H1 (cell line): ENCODE data around the gene BOK. TPM values are rescaled to one million over a fixed set of nuclear protein-coding genes. Genes with fewer than 3 reads are reported as not detected.
A peak's percentile ranks its signal among the peaks of the same experiment; 100 is the strongest.

Source experiments
- ATF2 ChIP-seq: IDR thresholded peaks from 2 replicates; pipeline ENCODE4 v1.6.1; 2012; ENCODE audit warnings: low read length, inconsistent platforms
- BCL11A ChIP-seq, 2 experiments: IDR thresholded peaks; one replicate each; pipeline ENCODE4 v1.6.1; 2011; ENCODE audit warnings: low read depth in 2 of 2, low read length in 2 of 2, mild to moderate bottlenecking in 2 of 2
- CTBP2 ChIP-seq: IDR thresholded peaks from 2 replicates; pipeline ENCODE4 v1.7.0; 2011; ENCODE audit warnings: borderline replicate concordance, mild to moderate bottlenecking, moderate library complexity, mixed read lengths, low read length; ENCODE audit not compliant: insufficient read depth, insufficient read length
- EGR1 ChIP-seq: IDR thresholded peaks from 2 replicates; pipeline ENCODE4 v1.6.1; 2011; ENCODE audit warnings: low read depth, low read length, borderline replicate concordance
- EZH2 ChIP-seq: fragments of 200-600 bp; sonication (generic); IDR thresholded peaks from 2 replicates; pipeline ENCODE4 v1.7.1; 2012; ENCODE audit warnings: low read depth, mild to moderate bottlenecking, moderate library complexity, low read length, inconsistent platforms; ENCODE audit not compliant: severe bottlenecking
- KDM1A ChIP-seq: fragments of 200-600, 300-600 bp; sonication (generic); IDR thresholded peaks from 2 replicates; pipeline ENCODE4 v1.7.1; 2016; ENCODE audit warnings: mild to moderate bottlenecking, low read length, borderline replicate concordance
- KDM4A ChIP-seq: IDR thresholded peaks from one replicate; pipeline ENCODE4 v1.7.1; 2012; ENCODE audit warnings: low read depth, mild to moderate bottlenecking, moderate library complexity, low read length, inconsistent platforms; ENCODE audit not compliant: severe bottlenecking
- POU5F1 ChIP-seq: IDR thresholded peaks from 2 replicates; pipeline ENCODE4 v1.6.1; 2011; ENCODE audit warnings: low read depth, mild to moderate bottlenecking, low read length, moderate library complexity
- RNF2 ChIP-seq: fragments of 200-900, 300-1000 bp; sonication (generic); IDR thresholded peaks from 2 replicates; pipeline ENCODE4 v1.7.1; 2016; ENCODE audit warnings: borderline replicate concordance, low read depth, mild to moderate bottlenecking, antibody characterized with exemption, low read length; ENCODE audit not compliant: poor library complexity, severe bottlenecking; ENCODE audit errors: missing control alignments
- SIRT6 ChIP-seq: IDR thresholded peaks from one replicate; pipeline ENCODE4 v1.7.1; 2012; ENCODE audit warnings: low read length, inconsistent platforms
- SIX5 ChIP-seq: IDR thresholded peaks from 2 replicates; pipeline ENCODE4 v1.6.1; 2011; ENCODE audit warnings: mild to moderate bottlenecking, low read depth, low read length
- YY1 ChIP-seq: IDR thresholded peaks from 2 replicates; pipeline ENCODE4 v1.6.1; 2011; ENCODE audit warnings: low read depth, mild to moderate bottlenecking, low read length
- polyA plus RNA-seq, 7 experiments: library from polyadenylated mRNA; depleted of rRNA in 3 of 7; stranded (reverse) in 5 of 7; unstranded in 2 of 7; fragments of >200 nt in 5 of 7; fragments of 200-250 nt in 2 of 7; gene quantifications; 1 replicate in 5 of 7; 2 replicates in 1 of 7; 4 replicates in 1 of 7; pipeline versions ENCODE4 v1.2.1 to v1.2.3, GENCODE V29; 2011 to 2013; ENCODE audit warnings: missing spikeins in 2 of 7, mixed read lengths in 2 of 7
- total RNA-seq: library from RNA; stranded (reverse); fragmentation: NEBNext Ultra II Directional; extraction: Animal tissue kit (Norgen Biotek cat#: 25700); gene quantifications from 2 replicates; pipeline ENCODE4 v1.2.1, GENCODE V29; 2021
- TF ChIP-seq, protein P1 (sequence below): IDR thresholded peaks from 2 replicates; pipeline ENCODE4 v1.6.1; 2011; ENCODE audit warnings: low read depth, mild to moderate bottlenecking, low read length; ENCODE audit not compliant: insufficient read depth

BOK gene
- total and polyA plus RNA-seq, 2 of the 8 experiments (the other 6 are each of a cell fraction or from before 2014, with no cell fraction given): 33.7 to 37.6 TPM

GRCh38 chr2:241541564-241542277 lies 16.8 kb upstream of the BOK start (continued):
- TF ChIP-seq ATF2: no peak
- TF ChIP-seq CTBP2: no peak
- TF ChIP-seq EGR1: no peak
- peak; percentile 64 for TF ChIP-seq EZH2
- no peak for TF ChIP-seq KDM1A
- TF ChIP-seq SIX5: no peak
- TF ChIP-seq, protein P1, sequence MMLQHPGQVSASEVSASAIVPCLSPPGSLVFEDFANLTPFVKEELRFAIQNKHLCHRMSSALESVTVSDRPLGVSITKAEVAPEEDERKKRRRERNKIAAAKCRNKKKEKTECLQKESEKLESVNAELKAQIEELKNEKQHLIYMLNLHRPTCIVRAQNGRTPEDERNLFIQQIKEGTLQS: no peak
- peak; percentile 88 for TF ChIP-seq KDM4A
- TF ChIP-seq POU5F1: no peak
- TF ChIP-seq BCL11A (IDR thresholded peaks at IDR 0.05; ENCODE audit: low read depth in 2 of 2, low read length in 2 of 2): no peak
- TF ChIP-seq RNF2: no peak
- no peak for TF ChIP-seq SIRT6
- no peak for TF ChIP-seq YY1
